Measurements from ENCODE around the gene GOLGA1. TPM values are rescaled to one million over a fixed set of nuclear protein-coding genes. Genes with fewer than 3 reads are reported as not detected.

The GOLGA1 gene
- total and polyA plus RNA-seq, 12 donors = 13.0 to 30.2 (median 23.0) TPM

DNA sequence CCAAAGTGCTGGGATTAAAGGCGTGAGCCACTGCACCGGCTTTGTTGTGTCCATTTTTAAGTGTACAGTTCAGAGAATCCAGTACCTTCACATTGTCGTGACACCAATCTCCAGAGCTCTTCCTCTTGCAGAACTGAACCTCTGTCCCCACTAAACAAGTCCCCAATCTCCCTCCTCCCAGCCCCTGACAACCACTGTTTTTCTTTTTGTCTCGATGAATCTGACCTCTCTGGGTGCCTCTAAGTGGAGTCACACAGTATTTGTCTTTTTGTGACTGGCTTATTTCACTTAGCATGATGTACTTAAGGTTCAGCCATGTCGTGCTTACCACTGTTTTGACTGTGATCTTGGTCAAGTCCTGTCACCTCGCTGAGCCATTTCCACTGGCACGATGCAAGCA is 86.1 kb downstream of the GOLGA1 start:
- peaks cover 0 to 30% of the 10 kb centered on the region in 2 donors for H3K36me3 ChIP-seq (replicated peaks in 1 of 2)
- TF ChIP-seq, protein P1, sequence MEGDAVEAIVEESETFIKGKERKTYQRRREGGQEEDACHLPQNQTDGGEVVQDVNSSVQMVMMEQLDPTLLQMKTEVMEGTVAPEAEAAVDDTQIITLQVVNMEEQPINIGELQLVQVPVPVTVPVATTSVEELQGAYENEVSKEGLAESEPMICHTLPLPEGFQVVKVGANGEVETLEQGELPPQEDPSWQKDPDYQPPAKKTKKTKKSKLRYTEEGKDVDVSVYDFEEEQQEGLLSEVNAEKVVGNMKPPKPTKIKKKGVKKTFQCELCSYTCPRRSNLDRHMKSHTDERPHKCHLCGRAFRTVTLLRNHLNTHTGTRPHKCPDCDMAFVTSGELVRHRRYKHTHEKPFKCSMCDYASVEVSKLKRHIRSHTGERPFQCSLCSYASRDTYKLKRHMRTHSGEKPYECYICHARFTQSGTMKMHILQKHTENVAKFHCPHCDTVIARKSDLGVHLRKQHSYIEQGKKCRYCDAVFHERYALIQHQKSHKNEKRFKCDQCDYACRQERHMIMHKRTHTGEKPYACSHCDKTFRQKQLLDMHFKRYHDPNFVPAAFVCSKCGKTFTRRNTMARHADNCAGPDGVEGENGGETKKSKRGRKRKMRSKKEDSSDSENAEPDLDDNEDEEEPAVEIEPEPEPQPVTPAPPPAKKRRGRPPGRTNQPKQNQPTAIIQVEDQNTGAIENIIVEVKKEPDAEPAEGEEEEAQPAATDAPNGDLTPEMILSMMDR (IDR thresholded peaks at IDR 0.05) = no peak
- TF ChIP-seq POLR2A (IDR thresholded peaks at IDR 0.05) = no peak
- H3K27ac ChIP-seq = no peak overlapping the region
- H3K9me3 ChIP-seq (replicated peaks in 1 of 3) = no peaks in the 10 kb centered on the region
- WGBS, 4 donors = 59 to 74% (median 66%) methylated on average over 7 of the region's 7 CpGs
- H3K4me1 ChIP-seq (replicated peaks in 1 of 2) = peaks cover 4 to 25% of the 10 kb centered on the region in 2 donors
- no peak overlapping the region for H3K4me3 ChIP-seq
- intact Hi-C loops (cut with DNase I) = loop anchor here in 1 of 2 donors (10.0 kb wide), 1 partner anchor 520 kb away; no protein-coding TSS in a partner anchor
- no peak for DNase-seq
- H3K27me3 ChIP-seq = no peaks in the 10 kb centered on the region

- Histone ChIP-seq H3K4me3 (no peak overlapping the region), H3K27me3 (no peaks in the 10 kb centered on the region), H3K27ac (no peak overlapping the region), H3K9me3 (replicated peaks in 1 of 3) (no peaks in the 10 kb centered on the region), H3K36me3 (replicated peaks in 1 of 2) (peaks cover 0 to 23% of the 10 kb centered on the region in 2 donors), H3K4me1 (replicated peaks in 1 of 2) (peaks cover 4 to 19% of the 10 kb centered on the region in 2 donors)
- intact Hi-C loops (cut with DNase I) = loop anchor here in 1 of 2 donors (10.0 kb wide), 1 partner anchor 521 kb away; no protein-coding TSS in a partner anchor
- DNase-seq = no peak
- TF ChIP-seq, protein P1 (IDR thresholded peaks at IDR 0.05) = no peak
- 79 to 90% (median 85%) methylated on average over 6 to 8 of the region's 8 CpGs for WGBS, 4 donors
These were observed 86.7 kb downstream of the GOLGA1 start for GRCh38 chr9:124854161-124854560.

DNA sequence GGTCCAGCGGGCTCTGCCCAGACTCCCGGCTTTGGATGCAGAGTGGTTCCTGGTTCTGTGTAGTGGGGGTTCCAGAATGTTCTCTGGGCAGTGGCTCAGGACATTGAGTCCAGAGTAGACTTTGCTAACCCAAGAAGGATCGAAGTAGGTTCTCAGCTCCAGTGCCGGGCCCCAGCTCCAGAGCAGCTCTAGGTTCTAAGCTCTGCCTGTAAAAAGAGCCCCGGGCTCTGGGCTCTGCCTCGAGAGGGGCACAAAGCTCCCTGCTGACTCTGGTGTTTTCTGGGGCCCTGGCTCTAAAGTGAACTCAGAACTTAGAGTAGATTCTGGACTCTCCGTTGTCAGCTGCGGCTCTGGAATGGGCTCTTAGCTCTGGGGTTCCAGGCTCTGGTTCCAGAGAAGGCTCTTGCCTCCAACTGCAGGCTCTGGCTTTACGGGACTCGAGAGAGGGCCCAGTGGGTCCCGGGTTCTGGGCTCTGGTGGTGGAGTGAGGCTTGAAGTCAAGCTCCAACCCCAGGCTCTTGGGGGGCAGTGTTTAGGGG is 87.2 kb downstream of the GOLGA1 start:
- H3K27ac ChIP-seq = no peak overlapping the region
- no peak for TF ChIP-seq POLR2A (IDR thresholded peaks at IDR 0.05)
- TF ChIP-seq, protein P1 (IDR thresholded peaks at IDR 0.05) = no peak
- intact Hi-C loops (cut with DNase I) = loop anchor here (2.0 to 10.0 kb wide), 3 partner anchors 79 to 521 kb away; no protein-coding TSS in a partner anchor
- DNase-seq = no peak
- no peaks in the 10 kb centered on the region for H3K27me3 ChIP-seq
- peaks cover 0 to 18% of the 10 kb centered on the region in 2 donors for H3K36me3 ChIP-seq (replicated peaks in 1 of 2)
- H3K4me3 ChIP-seq = peak overlapping the region in 1 of 4 donors; percentile 36
- peaks cover 4 to 14% of the 10 kb centered on the region in 2 donors for H3K4me1 ChIP-seq (replicated peaks in 1 of 2)
- no peaks in the 10 kb centered on the region for H3K9me3 ChIP-seq (replicated peaks in 1 of 3)
- WGBS, 4 donors = 72 to 81% (median 74%) methylated on average over 7 to 11 of the region's 11 CpGs

- intact Hi-C loops (cut with DNase I) = loop anchor here (2.0 to 10.0 kb wide), 3 partner anchors 78 to 522 kb away; no protein-coding TSS in a partner anchor
- peak; percentile 73 to 87 (median 81) for DNase-seq
- WGBS, 4 donors = 1% methylated on average over 19 to 51 of the region's 51 CpGs
These were observed 87.9 kb downstream of the GOLGA1 start, which contains the start of gene WDR38 for GRCh38 chr9:124852829-124853531. WDR38 (plus strand) TSS chr9:124853460; CDS start chr9:124853532, 72 bp downstream.

More at GRCh38 chr9:124852829-124853531, 87.9 kb downstream of the GOLGA1 start, which contains the start of gene WDR38:
- Histone ChIP-seq H3K36me3 (replicated peaks in 1 of 2) (peaks cover 0 to 11% of the 10 kb centered on the region in 2 donors), H3K27me3 (no peaks in the 10 kb centered on the region), H3K27ac (no peak within 1 kb of the TSS), H3K9me3 (replicated peaks in 1 of 3) (no peaks in the 10 kb centered on the region), H3K4me1 (replicated peaks in 1 of 2) (peaks cover 4 to 12% of the 10 kb centered on the region in 2 donors), H3K4me3 (peak within 1 kb of the TSS in 2 of 4 donors; percentile 7 to 36)
- TF ChIP-seq, protein P1 (IDR thresholded peaks at IDR 0.05) = peak; percentile 82 to 100 (median 99)
- no peak for TF ChIP-seq POLR2A (IDR thresholded peaks at IDR 0.05)
